ENCODE data around the gene ZCRB1.

The ZCRB1 gene

DNA sequence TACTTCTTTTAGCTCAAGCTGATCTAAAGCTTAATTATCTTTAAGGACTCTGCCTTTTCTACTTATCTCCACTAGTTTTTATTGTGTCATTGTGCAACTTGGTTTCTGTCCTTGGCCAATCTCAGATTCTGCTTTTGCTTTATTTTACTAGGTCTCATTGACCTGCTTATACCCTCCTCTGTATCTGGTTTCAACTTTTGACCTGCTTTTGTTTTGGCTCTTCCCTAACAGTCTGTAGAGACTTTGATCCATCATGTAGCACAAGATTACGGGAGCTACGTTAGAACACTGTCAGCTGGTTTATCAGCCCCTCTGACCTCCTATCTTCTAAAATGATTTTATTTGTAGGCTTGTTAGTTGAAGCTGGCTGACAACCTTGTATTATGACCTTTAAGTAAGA is 43.6 kb downstream of the ZCRB1 start:
- DNase-seq (ENCODE audit: low spot score) = no peak
- TF ChIP-seq, protein P1, sequence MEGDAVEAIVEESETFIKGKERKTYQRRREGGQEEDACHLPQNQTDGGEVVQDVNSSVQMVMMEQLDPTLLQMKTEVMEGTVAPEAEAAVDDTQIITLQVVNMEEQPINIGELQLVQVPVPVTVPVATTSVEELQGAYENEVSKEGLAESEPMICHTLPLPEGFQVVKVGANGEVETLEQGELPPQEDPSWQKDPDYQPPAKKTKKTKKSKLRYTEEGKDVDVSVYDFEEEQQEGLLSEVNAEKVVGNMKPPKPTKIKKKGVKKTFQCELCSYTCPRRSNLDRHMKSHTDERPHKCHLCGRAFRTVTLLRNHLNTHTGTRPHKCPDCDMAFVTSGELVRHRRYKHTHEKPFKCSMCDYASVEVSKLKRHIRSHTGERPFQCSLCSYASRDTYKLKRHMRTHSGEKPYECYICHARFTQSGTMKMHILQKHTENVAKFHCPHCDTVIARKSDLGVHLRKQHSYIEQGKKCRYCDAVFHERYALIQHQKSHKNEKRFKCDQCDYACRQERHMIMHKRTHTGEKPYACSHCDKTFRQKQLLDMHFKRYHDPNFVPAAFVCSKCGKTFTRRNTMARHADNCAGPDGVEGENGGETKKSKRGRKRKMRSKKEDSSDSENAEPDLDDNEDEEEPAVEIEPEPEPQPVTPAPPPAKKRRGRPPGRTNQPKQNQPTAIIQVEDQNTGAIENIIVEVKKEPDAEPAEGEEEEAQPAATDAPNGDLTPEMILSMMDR (IDR thresholded peaks at IDR 0.05; ENCODE audit: extremely low read depth, insufficient read depth, missing control alignments) = no peak
- in situ Hi-C loops (cut with MboI; ENCODE audit: low pct_unique_long_range_greater_than_20kb, low sequenced_read_pairs, unreplicated experiment) = no loop called here

DNA sequence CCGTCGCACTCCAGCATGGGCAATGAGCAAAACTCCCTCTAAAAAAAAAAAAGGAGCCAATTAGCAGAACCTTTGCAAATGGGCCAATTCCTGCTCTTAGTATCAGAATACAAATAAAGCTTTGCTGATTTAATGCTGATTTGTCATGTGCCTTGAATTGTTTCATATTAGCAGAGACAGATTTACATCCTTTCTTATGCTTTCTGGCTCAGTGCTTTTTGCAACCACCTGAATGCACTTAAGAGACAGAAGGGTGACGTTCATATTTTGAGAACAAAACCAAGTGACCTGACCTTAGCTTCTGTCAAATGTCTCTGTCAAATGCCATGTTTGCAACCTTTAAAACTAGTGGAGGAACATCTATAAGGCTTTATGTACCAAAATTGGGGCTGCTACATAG is 44.0 kb downstream of the ZCRB1 start:
- in situ Hi-C loops (cut with MboI; ENCODE audit: low pct_unique_long_range_greater_than_20kb, low sequenced_read_pairs, unreplicated experiment) = no loop called here
- TF ChIP-seq, protein P1 (IDR thresholded peaks at IDR 0.05; ENCODE audit: extremely low read depth, insufficient read depth, missing control alignments) = no peak
- DNase-seq (ENCODE audit: low spot score) = no peak

DNA sequence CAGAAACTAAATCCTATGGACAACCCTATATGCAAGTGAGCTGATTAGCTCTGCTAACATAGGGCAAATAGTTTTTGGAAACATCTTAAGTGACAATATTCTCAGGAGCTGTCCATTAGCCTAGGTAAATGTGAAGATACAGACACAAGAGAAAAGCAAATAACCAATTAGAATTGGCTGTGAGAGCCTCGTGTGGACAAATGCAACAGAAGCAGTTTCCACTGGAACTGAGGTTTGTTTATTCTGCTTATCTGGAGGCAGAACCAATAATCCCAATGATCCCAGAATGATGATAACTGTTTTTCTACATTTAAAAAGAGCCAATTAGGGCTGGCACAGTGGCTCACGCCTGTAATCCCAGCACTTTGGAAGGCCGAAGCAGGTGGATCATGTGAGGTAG is 44.6 kb downstream of the ZCRB1 start:
- DNase-seq (ENCODE audit: low spot score) = no peak
- TF ChIP-seq, protein P1 (IDR thresholded peaks at IDR 0.05; ENCODE audit: extremely low read depth, insufficient read depth, missing control alignments) = no peak
- in situ Hi-C loops (cut with MboI; ENCODE audit: low pct_unique_long_range_greater_than_20kb, low sequenced_read_pairs, unreplicated experiment) = no loop called here

DNA sequence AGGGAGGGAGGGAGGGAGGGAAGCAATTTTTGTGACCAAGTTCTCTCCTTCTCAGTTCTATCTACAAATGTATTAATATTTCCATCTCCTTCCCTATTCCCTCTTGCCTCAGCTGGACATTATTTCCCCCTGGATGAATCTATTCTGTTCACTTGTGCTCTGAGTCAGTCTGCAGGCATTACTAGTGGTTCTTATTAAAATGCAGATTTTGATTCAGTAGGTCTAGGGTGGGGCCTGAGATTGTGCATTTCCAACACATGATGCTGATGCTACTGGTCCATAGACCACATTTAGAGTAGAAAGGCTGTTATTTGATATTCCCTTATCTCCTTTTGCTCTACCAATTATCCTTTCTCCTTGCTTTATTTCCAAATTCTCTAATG is 47.8 kb downstream of the ZCRB1 start:
- TF ChIP-seq, protein P1 (IDR thresholded peaks at IDR 0.05; ENCODE audit: extremely low read depth, insufficient read depth, missing control alignments) = no peak
- no peak for DNase-seq (ENCODE audit: low spot score)
- in situ Hi-C loops (cut with MboI; ENCODE audit: low pct_unique_long_range_greater_than_20kb, low sequenced_read_pairs, unreplicated experiment) = no loop called here

DNA sequence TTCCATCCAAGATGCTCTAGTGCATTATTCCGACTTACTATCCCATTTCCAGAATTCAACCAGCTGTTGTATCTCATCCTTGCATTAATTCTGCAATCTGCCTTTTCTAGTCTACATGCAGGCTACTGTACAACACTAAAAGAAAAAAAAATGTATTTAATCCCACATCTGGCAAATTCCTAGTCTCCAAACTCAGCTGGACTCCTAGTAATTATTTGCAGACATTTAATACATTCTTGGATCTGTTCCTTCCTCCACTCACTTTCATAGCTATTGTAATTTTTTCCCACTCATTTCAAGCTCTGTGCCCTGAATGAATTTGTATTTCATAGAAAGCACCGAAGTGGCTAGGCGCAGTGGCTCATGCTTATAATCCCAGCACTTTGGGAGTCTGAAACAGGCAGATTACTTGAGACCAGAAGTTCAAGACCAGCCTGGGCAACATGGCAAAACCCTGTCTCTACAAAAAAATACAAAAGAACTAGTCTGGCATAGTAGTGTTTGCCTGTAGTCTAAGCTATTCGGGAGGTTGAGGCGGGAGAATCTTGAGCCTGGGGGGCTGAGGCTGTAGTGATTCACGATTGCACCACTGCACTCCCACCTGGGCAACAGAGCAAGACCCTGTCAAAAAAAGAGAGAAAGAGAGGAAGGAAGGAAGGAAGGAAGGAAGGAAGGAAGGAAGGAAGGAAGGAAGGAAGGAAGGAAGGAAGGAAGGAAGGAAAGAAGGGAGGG is 48.3 kb downstream of the ZCRB1 start:
- TF ChIP-seq, protein P1 (IDR thresholded peaks at IDR 0.05; ENCODE audit: extremely low read depth, insufficient read depth, missing control alignments) = no peak
- in situ Hi-C loops (cut with MboI; ENCODE audit: low pct_unique_long_range_greater_than_20kb, low sequenced_read_pairs, unreplicated experiment) = no loop called here
- no peak for DNase-seq (ENCODE audit: low spot score)

DNA sequence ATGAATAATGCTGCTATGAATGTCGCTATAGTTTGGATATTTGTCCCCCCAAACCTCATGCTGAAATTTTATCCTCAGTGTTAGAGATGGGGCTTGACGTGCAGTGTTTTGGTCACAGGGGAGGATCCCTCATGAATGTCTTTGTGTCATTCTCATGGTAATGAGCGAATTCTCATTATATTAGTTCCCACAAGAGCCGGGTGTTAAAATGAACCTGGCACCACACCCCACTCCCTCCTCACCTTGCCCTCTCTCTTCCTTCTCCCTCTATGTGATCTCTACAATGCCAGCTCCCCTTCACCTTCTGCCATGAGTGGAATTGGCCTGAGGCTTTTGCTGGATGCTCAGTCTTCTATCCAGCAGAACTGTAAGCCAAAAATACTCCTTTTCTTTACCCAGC is 50.4 kb downstream of the ZCRB1 start:
- DNase-seq (ENCODE audit: low spot score) = no peak
- TF ChIP-seq, protein P1 (IDR thresholded peaks at IDR 0.05; ENCODE audit: extremely low read depth, insufficient read depth, missing control alignments) = no peak
- in situ Hi-C loops (cut with MboI; ENCODE audit: low pct_unique_long_range_greater_than_20kb, low sequenced_read_pairs, unreplicated experiment) = no loop called here

Measured in GM13977 (cell line).